OCI-LY3 (cell line): ENCODE measurements around the gene SIGLEC11.
A peak's percentile ranks its signal among the peaks of the same experiment; 100 is the strongest.
"Not testable (repeated sequence)": the region's sequence is repeated elsewhere in the genome, so short reads cannot be mapped to it uniquely, and the experiment has no call there.

ENCODE experiments used
- H2AFZ ChIP-seq: fragments of 200-600, 300-600 bp; shearing (Covaris generic); 2 replicates; pipeline ENCODE4 v1.6.0; 2014; ENCODE audit warnings: antibody characterized with exemption, low read depth, low read length
- H3K27ac ChIP-seq: fragments of 200-600, 300-600 bp; sonication (generic); 2 replicates; pipeline ENCODE4 v1.5.1; 2014; ENCODE audit warnings: mild to moderate bottlenecking, low read length, moderate library complexity, mixed read lengths
- H3K27me3 ChIP-seq: fragments of 200-600, 300-600 bp; sonication (generic); 2 replicates; pipeline ENCODE4 v1.6.1; 2014; ENCODE audit warnings: low read depth, low read length, mixed read lengths
- H3K36me3 ChIP-seq: fragments of 200-600, 300-600 bp; sonication (generic); replicated peaks from 2 replicates; pipeline ENCODE3; 2014; ENCODE audit warnings: low read depth, low read length, mixed read lengths
- H3K4me1 ChIP-seq: fragments of 300-600, 200-600 bp; sonication (generic); 2 replicates; pipeline ENCODE4 v1.6.1; 2014; ENCODE audit warnings: low read length, mixed read lengths
- H3K4me2 ChIP-seq: fragments of 200-600, 300-600 bp; sonication (generic); 2 replicates; pipeline ENCODE4 v1.6.1; 2014; ENCODE audit warnings: low read length, mixed read lengths
- H3K4me3 ChIP-seq: fragments of 300-600, 200-600 bp; sonication (generic); 2 replicates; pipeline ENCODE4 v1.5.1; 2014; ENCODE audit warnings: antibody characterized with exemption, mild to moderate bottlenecking, low read length, moderate library complexity
- H3K79me2 ChIP-seq: fragments of 300-600, 200-600 bp; shearing (Covaris generic); 2 replicates; pipeline ENCODE4 v1.6.1; 2014; ENCODE audit warnings: mild to moderate bottlenecking, low read length, mixed read lengths
- H3K9ac ChIP-seq: fragments of 300-600, 200-600 bp; shearing (Covaris generic); 2 replicates; pipeline ENCODE4 v1.6.0; 2014; ENCODE audit warnings: mild to moderate bottlenecking, low read length, moderate library complexity
- H3K9me3 ChIP-seq: fragments of 200-600, 300-600 bp; shearing (Covaris generic); 2 replicates; pipeline ENCODE4 v1.6.1; 2014; ENCODE audit warnings: low read length, mixed read lengths; ENCODE audit not compliant: insufficient read depth
- H4K20me1 ChIP-seq: fragments of 200-600, 300-600 bp; sonication (generic); 2 replicates; pipeline ENCODE4 v1.6.1; 2016; ENCODE audit warnings: low read length, mixed read lengths; ENCODE audit not compliant: insufficient read depth
- CTCF ChIP-seq: fragments of 200-600, 300-600 bp; sonication (generic); IDR thresholded peaks from 2 replicates; pipeline ENCODE4 v1.5.1; 2014; ENCODE audit warnings: antibody characterized with exemption, low read length, low read depth
- EZH2phosphoT487 ChIP-seq: fragments of 200-600 bp; shearing (Covaris generic); IDR thresholded peaks from 2 replicates; pipeline ENCODE4 v1.6.1; 2018; ENCODE audit warnings: antibody characterized with exemption, mixed run types, low read depth

SIGLEC11 gene

GRCh38 chr19:49950956-49951526 is 9.9 kb downstream of the SIGLEC11 start:
- no peaks in the 10 kb centered on the region for H3K79me2 ChIP-seq
- no peak overlapping the region for H2AFZ ChIP-seq
- H3K9me3 ChIP-seq = no peaks in the 10 kb centered on the region
- H3K27ac ChIP-seq = no peak overlapping the region
- no peak overlapping the region for H3K4me3 ChIP-seq
- H3K27me3 ChIP-seq = peaks cover 77% of the 10 kb centered on the region
- peaks cover 3% of the 10 kb centered on the region; the same call in 1 of the 2 replicates for H4K20me1 ChIP-seq
- no peaks in the 10 kb centered on the region for H3K36me3 ChIP-seq
- no peak for TF ChIP-seq EZH2phosphoT487
- TF ChIP-seq CTCF = no peak
- H3K4me1 ChIP-seq = peaks cover 42% of the 10 kb centered on the region
- no peak overlapping the region for H3K9ac ChIP-seq
- H3K4me2 ChIP-seq = peak overlapping the region; percentile 6; the same call in 1 of the 2 replicates

DNA sequence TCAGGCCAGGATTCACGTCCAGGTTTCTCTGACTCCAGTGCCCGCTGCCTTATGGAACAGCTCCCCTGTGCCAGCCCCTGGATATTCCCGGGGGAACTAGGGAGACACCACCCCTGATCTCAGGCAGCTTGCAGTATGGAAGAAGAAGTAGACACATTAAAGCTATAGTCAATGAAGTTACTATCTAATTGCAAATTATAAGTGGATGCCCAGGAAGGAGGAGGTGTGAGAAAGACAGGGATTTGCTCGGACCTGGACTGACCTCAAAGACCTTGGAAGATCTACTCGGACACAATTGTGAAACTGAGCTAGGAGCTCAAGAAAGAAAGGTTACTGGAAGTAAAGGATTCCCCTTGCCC is 10.4 kb downstream of the SIGLEC11 start:
- H3K27me3 ChIP-seq = peaks cover 74% of the 10 kb centered on the region
- H3K9me3 ChIP-seq = no peaks in the 10 kb centered on the region
- TF ChIP-seq EZH2phosphoT487 = no peak
- peak overlapping the region; percentile 6; the same call in 1 of the 2 replicates for H3K4me2 ChIP-seq
- peaks cover 3% of the 10 kb centered on the region; the same call in 1 of the 2 replicates for H4K20me1 ChIP-seq
- H3K9ac ChIP-seq = no peak overlapping the region
- H3K4me3 ChIP-seq = no peak overlapping the region
- H3K79me2 ChIP-seq = no peaks in the 10 kb centered on the region
- H3K4me1 ChIP-seq = peaks cover 42% of the 10 kb centered on the region
- H3K27ac ChIP-seq = no peak overlapping the region
- no peak overlapping the region for H2AFZ ChIP-seq
- no peaks in the 10 kb centered on the region for H3K36me3 ChIP-seq

DNA sequence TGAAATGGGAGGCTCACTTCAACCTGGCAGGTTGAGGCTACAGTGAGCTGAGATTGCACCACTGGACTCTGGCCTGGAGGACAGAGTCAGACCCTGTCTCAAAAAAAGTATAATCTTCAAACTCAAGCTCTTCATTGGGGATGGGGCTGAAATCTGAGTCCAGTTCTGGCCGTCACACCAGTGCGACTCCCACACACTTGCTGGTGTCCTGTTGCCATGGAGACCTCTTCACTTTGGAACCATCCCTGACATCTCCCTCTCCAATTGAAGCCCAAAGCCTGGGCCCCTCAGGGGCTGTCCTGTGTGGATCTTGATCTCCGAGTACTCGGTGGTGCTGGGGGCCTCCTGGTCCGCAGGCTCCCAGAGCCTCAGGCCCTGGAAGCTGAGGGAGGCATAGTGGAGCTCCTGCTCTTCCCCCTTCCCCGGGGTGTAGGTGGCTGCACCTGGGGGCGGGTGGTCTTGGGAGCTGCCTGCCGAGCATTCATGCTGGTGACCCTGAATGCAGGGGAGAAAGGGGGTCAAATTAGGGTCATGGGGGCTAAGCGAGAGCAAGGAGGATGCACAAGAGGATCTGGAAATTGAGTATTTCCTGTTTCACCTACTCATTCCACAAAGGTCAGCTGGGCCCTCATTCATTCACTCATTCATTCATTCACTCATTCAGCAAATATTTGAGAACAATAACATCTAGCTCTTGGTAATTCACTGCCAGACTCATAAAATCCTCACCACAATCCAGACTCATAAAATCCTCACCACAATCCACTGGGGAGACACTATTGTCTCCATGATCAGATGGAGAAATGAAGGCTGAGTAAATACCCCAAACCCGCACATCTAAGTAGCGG is 11.0 kb downstream of the SIGLEC11 start:
- Histone ChIP-seq H3K4me3 (no peak overlapping the region), H3K4me1 (peaks cover 47% of the 10 kb centered on the region), H3K4me2 (0 out of 2 replicates have a peak overlapping the region, but pooled peaks have one; percentile 6), H3K36me3 (no peaks in the 10 kb centered on the region), H3K27me3 (peaks cover 70% of the 10 kb centered on the region), H2AFZ (no peak overlapping the region), H3K79me2 (no peaks in the 10 kb centered on the region), H4K20me1 (peaks cover 3% of the 10 kb centered on the region; the same call in 1 of the 2 replicates), H3K27ac (no peak overlapping the region), H3K9me3 (no peaks in the 10 kb centered on the region), H3K9ac (no peak overlapping the region)
- TF ChIP-seq EZH2phosphoT487 (no peak), CTCF (no peak)

- no peak overlapping the region for H3K9ac ChIP-seq
- peaks cover 49% of the 10 kb centered on the region for H3K27me3 ChIP-seq
- TF ChIP-seq CTCF (no peak), EZH2phosphoT487 (no peak)
- no peak overlapping the region for H2AFZ ChIP-seq
- no peak overlapping the region for H3K4me3 ChIP-seq
- no peaks in the 10 kb centered on the region for H3K36me3 ChIP-seq
- H3K4me1 ChIP-seq = peaks cover 26% of the 10 kb centered on the region
- no peaks in the 10 kb centered on the region for H3K9me3 ChIP-seq
- H4K20me1 ChIP-seq = 0 out of 2 replicates have a peak, but pooled peaks cover 2% of the 10 kb centered on the region
- H3K4me2 ChIP-seq = no peak overlapping the region
- no peaks in the 10 kb centered on the region for H3K79me2 ChIP-seq
- no peak overlapping the region for H3K27ac ChIP-seq
Measured at GRCh38 chr19:49946415-49946814, 14.6 kb downstream of the SIGLEC11 start.

DNA sequence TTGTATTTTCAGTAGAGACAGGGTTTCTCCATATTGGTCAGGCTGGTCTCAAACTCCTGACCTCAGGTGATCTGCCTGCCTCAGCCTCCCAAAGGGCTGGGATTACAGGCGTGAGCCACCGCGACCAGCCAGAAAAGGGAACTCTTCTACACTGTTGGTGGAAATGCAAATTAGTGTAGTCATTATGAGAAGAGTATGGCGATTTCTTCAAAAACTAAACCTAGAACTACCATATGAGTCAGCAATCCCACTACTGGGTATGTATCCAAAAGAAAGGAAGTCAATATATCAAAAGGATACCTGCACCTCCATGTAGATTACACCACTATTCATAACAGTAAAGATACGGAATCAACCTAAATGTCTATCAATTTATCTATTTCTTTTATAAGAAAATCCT is 16.4 kb downstream of the SIGLEC11 start:
- not testable (repeated sequence) for H3K9ac ChIP-seq, H3K4me3 ChIP-seq, H4K20me1 ChIP-seq, H3K36me3 ChIP-seq, H3K79me2 ChIP-seq, H2AFZ ChIP-seq, H3K27ac ChIP-seq, H3K4me1 ChIP-seq, H3K9me3 ChIP-seq
- Histone ChIP-seq H3K27me3 (peaks cover 30% of the 10 kb centered on the region), H3K4me2 (peak overlapping the region; percentile 23)
